ENCODE measurements around the gene HMMR. TPM values are rescaled to one million over a fixed set of nuclear protein-coding genes. Genes with fewer than 3 reads are reported as not detected.
A peak's percentile ranks its signal among the peaks of the same experiment; 100 is the strongest.

The HMMR gene
- total RNA-seq, 4 donors from 2014 or later = 0.66 to 1.0 (median 0.84) TPM

DNA sequence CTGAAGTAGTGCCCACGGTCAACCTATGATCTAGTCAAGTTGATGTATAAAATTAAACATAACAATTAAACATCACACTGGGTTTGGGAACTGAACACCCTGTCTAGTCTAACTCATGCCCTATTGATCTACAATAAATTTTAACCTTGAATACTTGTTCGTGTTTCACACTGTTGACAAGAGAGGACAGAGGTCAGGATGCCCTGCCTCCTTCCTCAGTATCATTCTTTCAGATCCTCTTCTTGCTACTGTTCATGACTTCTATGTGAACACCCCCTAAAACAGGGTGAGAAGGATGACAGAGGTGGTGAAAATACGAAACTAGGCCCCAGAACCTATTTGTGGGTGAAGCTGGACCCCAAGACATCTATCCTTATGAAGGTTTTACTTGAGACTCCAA is 36.9 kb downstream of the HMMR start:
- TF ChIP-seq CTCF (IDR thresholded peaks at IDR 0.05) (no peak), EP300 (IDR thresholded peaks at IDR 0.05) (no peak), POLR2A (IDR thresholded peaks at IDR 0.05) (no peak)
- Histone ChIP-seq H3K4me1 (peaks cover 0 to 3% (median under 1%) of the 10 kb centered on the region in 4 donors), H3K27me3 (no peaks in the 10 kb centered on the region), H3K9me3 (no peaks in the 10 kb centered on the region), H3K4me3 (no peak overlapping the region), H3K27ac (no peak overlapping the region), H3K36me3 (no peaks in the 10 kb centered on the region)
- no peak for DNase-seq (ENCODE audit: low spot score in 2 of 2)
- WGBS, 2 donors = 86 to 89% methylated on average over 3 of the region's 3 CpGs

GRCh38 chr5:163498886-163499285 is 38.5 kb downstream of the HMMR start:
- WGBS, 2 donors = 95 to 96% methylated on average over 1 of the region's 1 CpG
- Histone ChIP-seq H3K4me3 (no peak overlapping the region), H3K4me1 (peaks cover 0 to 15% (median 3%) of the 10 kb centered on the region in 4 donors), H3K36me3 (no peaks in the 10 kb centered on the region), H3K9me3 (no peaks in the 10 kb centered on the region), H3K27me3 (no peaks in the 10 kb centered on the region), H3K27ac (no peak overlapping the region)
- no peak for DNase-seq (ENCODE audit: low spot score in 2 of 2)
- TF ChIP-seq POLR2A (IDR thresholded peaks at IDR 0.05) (no peak), EP300 (IDR thresholded peaks at IDR 0.05) (no peak), CTCF (IDR thresholded peaks at IDR 0.05) (no peak)

GRCh38 chr5:163502521-163502920 is 42.1 kb downstream of the HMMR start:
- no peak for DNase-seq (ENCODE audit: low spot score in 2 of 2)
- no peaks in the 10 kb centered on the region for H3K9me3 ChIP-seq
- peaks cover 0 to 30% (median 13%) of the 10 kb centered on the region in 4 donors for H3K4me1 ChIP-seq
- H3K27ac ChIP-seq = peak overlapping the region in 3 of 4 donors; percentile 92 to 97 (median 95)
- no peaks in the 10 kb centered on the region for H3K36me3 ChIP-seq
- peak overlapping the region in 3 of 4 donors; percentile 51 to 71 (median 70) for H3K4me3 ChIP-seq
- TF ChIP-seq POLR2A (IDR thresholded peaks at IDR 0.05) (no peak), CTCF (IDR thresholded peaks at IDR 0.05) (no peak)
- no peaks in the 10 kb centered on the region for H3K27me3 ChIP-seq
- 46 to 68% methylated on average over 8 of the region's 8 CpGs for WGBS, 2 donors

DNA sequence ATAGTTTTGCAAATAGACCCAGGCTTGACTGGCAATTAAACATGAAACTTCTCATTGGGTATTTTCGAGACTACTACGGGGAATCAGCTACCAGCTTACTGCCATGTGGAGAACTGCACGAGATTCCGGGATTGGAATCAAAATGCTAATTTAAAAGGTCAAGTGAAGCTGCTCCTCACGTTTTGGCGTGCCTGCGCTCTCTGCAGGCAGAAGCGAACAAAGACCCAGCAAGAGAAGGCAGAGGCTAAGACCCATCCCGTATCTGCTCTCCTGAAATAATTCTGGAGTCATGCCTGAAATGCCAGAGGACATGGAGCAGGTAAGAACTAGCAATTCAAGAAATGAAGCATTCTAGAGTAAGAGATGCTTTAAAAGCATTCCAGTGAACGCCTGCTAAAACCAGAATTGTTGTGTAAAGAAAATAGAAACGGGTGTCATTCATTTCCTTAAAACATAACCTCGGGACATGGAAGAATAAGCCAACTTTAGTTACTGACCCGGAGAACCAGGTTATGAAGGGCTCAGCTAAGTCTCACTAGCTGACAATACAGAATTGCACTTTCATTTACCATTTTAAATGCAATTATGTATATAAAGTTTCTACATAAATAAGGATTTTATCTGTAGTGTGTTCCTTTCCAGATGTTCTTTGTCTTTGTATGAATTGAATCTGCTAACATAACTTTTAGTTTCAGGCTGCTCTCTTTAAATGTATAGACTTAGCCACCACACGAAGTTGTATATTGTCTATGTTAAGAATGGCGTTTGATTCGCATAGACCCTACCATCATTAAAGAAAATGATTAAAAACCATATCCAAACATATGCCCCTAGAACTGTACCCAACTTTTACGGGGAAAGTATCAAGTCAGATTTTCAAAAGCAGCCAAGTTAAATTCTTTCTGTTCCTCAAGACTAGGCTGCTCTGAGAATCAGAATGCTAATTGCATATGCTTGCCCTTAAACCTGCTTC is 43.0 kb downstream of the HMMR start:
- peak in 1 of 2 donors; percentile 48 for DNase-seq (ENCODE audit: low spot score in 2 of 2)
- Histone ChIP-seq H3K4me3 (peak overlapping the region; percentile 51 to 96 (median 70)), H3K36me3 (no peaks in the 10 kb centered on the region), H3K27me3 (no peaks in the 10 kb centered on the region), H3K27ac (peak overlapping the region; percentile 92 to 98 (median 96)), H3K4me1 (peaks cover 0 to 38% (median 19%) of the 10 kb centered on the region in 4 donors), H3K9me3 (no peaks in the 10 kb centered on the region)
- peak in 2 of 5 experiments; percentile 25 to 31 for TF ChIP-seq CTCF (IDR thresholded peaks at IDR 0.05)
- TF ChIP-seq POLR2A (IDR thresholded peaks at IDR 0.05) = peak in 1 of 2 donors; percentile 33
- peak in 1 of 2 donors; percentile 67 for TF ChIP-seq EP300 (IDR thresholded peaks at IDR 0.05)
- WGBS, 2 donors = 1 to 2% methylated on average over 17 of the region's 17 CpGs

All from tibial nerve (tissue), 4 donors.